H1 (cell line): ENCODE measurements around the gene NKAIN2. TPM values are rescaled to one million over a fixed set of nuclear protein-coding genes. Genes with fewer than 3 reads are reported as not detected.

Experiments used
- CTCF ChIA-PET: fragments of 300-600 bp; sonication (Branson Sonifier 250); formaldehyde crosslinking; loops from one replicate; lab custom pipeline; 2021; ENCODE audit not compliant: partially characterized antibody; lab: Charles Lee
- POLR2A ChIA-PET: fragments of 300-600 bp; sonication (Branson Sonifier 250); formaldehyde crosslinking; loops from one replicate; lab custom pipeline; 2021; ENCODE audit warnings: inconsistent platforms; ENCODE audit not compliant: partially characterized antibody; lab: Charles Lee
- DNase-seq, 2 experiments: peaks; one replicate each; pipeline versions ENCODE4 v3.0.0 to v3.0.0-alpha.2; 2010 to 2022; ENCODE audit warnings: low spot score in 2 of 2, low read depth in 1 of 2, mixed read lengths in 1 of 2
- FAIRE-seq: peaks from 2 replicates; lab custom pipeline; 2011; peaks lifted over from hg19 to GRCh38; lab: Jason Lieb, UNC
- H2AFZ ChIP-seq: 2 replicates; pipeline ENCODE4 v1.8.1; 2012; ENCODE audit warnings: low read length, inconsistent platforms
- H2AK5ac ChIP-seq: 2 replicates; pipeline ENCODE4 v1.6.1; 2013; ENCODE audit warnings: low read depth, low read length
- H2BK120ac ChIP-seq: replicated peaks from 2 replicates; pipeline ENCODE3; 2013; ENCODE audit warnings: low read depth, low read length, inconsistent platforms
- H2BK12ac ChIP-seq: 2 replicates; pipeline ENCODE4 v1.6.1; 2013; ENCODE audit warnings: low read depth, low read length
- H2BK15ac ChIP-seq: 2 replicates; pipeline ENCODE4 v1.6.1; 2013; ENCODE audit warnings: low read length
- H2BK20ac ChIP-seq: 2 replicates; pipeline ENCODE4 v1.6.1; 2013; ENCODE audit warnings: low read length
- H2BK5ac ChIP-seq: 2 replicates; pipeline ENCODE4 v1.6.1; 2013; ENCODE audit warnings: low read depth, low read length
- H3K14ac ChIP-seq: 2 replicates; pipeline ENCODE4 v1.6.1; 2013; ENCODE audit warnings: inconsistent platforms; ENCODE audit not compliant: insufficient read length
- H3K18ac ChIP-seq: 2 replicates; pipeline ENCODE4 v1.6.1; 2013; ENCODE audit warnings: low read length; ENCODE audit errors: extremely low read depth
- H3K23ac ChIP-seq: 2 replicates; pipeline ENCODE4 v1.6.1; 2013; ENCODE audit warnings: inconsistent platforms; ENCODE audit not compliant: insufficient read length
- H3K23me2 ChIP-seq: 2 replicates; pipeline ENCODE4 v1.6.1; 2013; ENCODE audit warnings: low read depth, low read length
- H3K27ac ChIP-seq: 2 replicates; pipeline ENCODE4 v1.6.1; 2011; ENCODE audit warnings: low read depth, low read length, inconsistent platforms
- H3K27me3 ChIP-seq, 4 experiments: replicated peaks in 1 of 4; 1 replicate in 1 of 4; 2 replicates in 3 of 4; pipeline versions ENCODE4 v1.6.1 to v1.8.1; 2011 to 2013; ENCODE audit warnings: low read length in 3 of 4, mild to moderate bottlenecking in 3 of 4, inconsistent platforms in 2 of 4, mixed read lengths in 2 of 4, moderate library complexity in 1 of 4; ENCODE audit not compliant: control insufficient read depth in 3 of 4, insufficient read depth in 3 of 4; ENCODE audit errors: extremely low read depth in 1 of 4
- H3K36me3 ChIP-seq, 4 experiments: 2 replicates each; pipeline versions ENCODE4 v1.6.1 to v1.8.1; 2011 to 2013; ENCODE audit warnings: mild to moderate bottlenecking in 4 of 4, low read length in 3 of 4, moderate library complexity in 2 of 4, control low read depth in 1 of 4, inconsistent platforms in 1 of 4; ENCODE audit not compliant: insufficient read depth in 4 of 4, control insufficient read depth in 2 of 4
- H3K4ac ChIP-seq: replicated peaks from 2 replicates; pipeline ENCODE3; 2013; ENCODE audit warnings: low read length, low read depth, mixed read lengths, inconsistent platforms; ENCODE audit not compliant: insufficient read length
- H3K4me1 ChIP-seq, 4 experiments: replicated peaks in 1 of 4; 1 replicate in 1 of 4; 2 replicates in 3 of 4; pipeline versions ENCODE4 v1.6.1 to v1.8.1; 2011 to 2013; ENCODE audit warnings: low read length in 3 of 4, inconsistent platforms in 2 of 4, mixed read lengths in 1 of 4; ENCODE audit not compliant: insufficient read depth in 4 of 4, control insufficient read depth in 3 of 4
- H3K4me2 ChIP-seq, 2 experiments: 2 replicates each; pipeline versions ENCODE4 v1.6.1 to v1.8.1; 2011 to 2013; ENCODE audit warnings: low read depth in 2 of 2, low read length in 2 of 2, control low read depth in 1 of 2, inconsistent platforms in 1 of 2, mild to moderate bottlenecking in 1 of 2; ENCODE audit not compliant: insufficient read depth in 1 of 2
- H3K4me3 ChIP-seq, 4 experiments: fragments of 200-600, 300-600 bp in 1 of 4; sonication (generic), shearing (Covaris generic), sonication (Bioruptor Twin) in 1 of 4; 2 replicates each; pipeline versions ENCODE4 v1.5.1 to v1.8.1; 2011 to 2016; ENCODE audit warnings: low read length in 4 of 4, low read depth in 3 of 4, control low read depth in 2 of 4, inconsistent platforms in 2 of 4, mild to moderate bottlenecking in 2 of 4, mixed read lengths in 1 of 4, moderate library complexity in 1 of 4; ENCODE audit not compliant: insufficient read depth in 2 of 4; ENCODE audit errors: extremely low read depth in 1 of 4
- H3K56ac ChIP-seq: replicated peaks from 2 replicates; pipeline ENCODE3; 2013; ENCODE audit warnings: low read depth, mild to moderate bottlenecking, mixed read lengths, low read length, inconsistent platforms; ENCODE audit not compliant: insufficient read length
- H3K79me1 ChIP-seq: 2 replicates; pipeline ENCODE4 v1.6.1; 2013; ENCODE audit warnings: low read depth, low read length, control low read depth
- H3K79me2 ChIP-seq, 2 experiments: 2 replicates each; pipeline versions ENCODE4 v1.6.1 to v1.8.1; 2012 to 2013; ENCODE audit warnings: low read length in 2 of 2, mild to moderate bottlenecking in 2 of 2, inconsistent platforms in 1 of 2; ENCODE audit not compliant: insufficient read depth in 2 of 2, control insufficient read depth in 1 of 2
- H3K9ac ChIP-seq, 4 experiments: replicated peaks in 1 of 4; 1 replicate in 1 of 4; 2 replicates in 3 of 4; pipeline versions ENCODE4 v1.6.1 to v1.8.1; 2011 to 2013; ENCODE audit warnings: low read depth in 3 of 4, low read length in 3 of 4, control low read depth in 2 of 4, mild to moderate bottlenecking in 2 of 4, moderate library complexity in 2 of 4, inconsistent platforms in 1 of 4; ENCODE audit errors: extremely low read depth in 1 of 4
- H3K9me3 ChIP-seq, 2 experiments: 2 replicates each; pipeline versions ENCODE4 v1.6.1 to v1.8.1; 2012 to 2013; ENCODE audit warnings: mild to moderate bottlenecking in 2 of 2, moderate library complexity in 2 of 2, control low read depth in 1 of 2, inconsistent platforms in 1 of 2, low read depth in 1 of 2, low read length in 1 of 2, mixed read lengths in 1 of 2; ENCODE audit not compliant: insufficient read depth in 2 of 2
- H4K20me1 ChIP-seq, 2 experiments: replicated peaks in 1 of 2; 2 replicates each; pipeline versions ENCODE3 to v1.8.1; 2011 to 2013; ENCODE audit warnings: inconsistent platforms in 2 of 2, low read length in 2 of 2, mild to moderate bottlenecking in 1 of 2; ENCODE audit not compliant: insufficient read depth in 2 of 2, control insufficient read depth in 1 of 2
- H4K5ac ChIP-seq: 2 replicates; pipeline ENCODE4 v1.6.1; 2013; ENCODE audit warnings: low read length, low read depth, mixed read lengths, inconsistent platforms; ENCODE audit not compliant: insufficient read length
- H4K8ac ChIP-seq: 2 replicates; pipeline ENCODE4 v1.8.0; 2013; ENCODE audit warnings: mild to moderate bottlenecking, moderate library complexity, low read length, inconsistent platforms; ENCODE audit not compliant: insufficient read depth; ENCODE audit errors: extremely low read depth
- H4K91ac ChIP-seq: replicated peaks from 2 replicates; pipeline ENCODE3; 2013; ENCODE audit warnings: low read length, mixed read lengths, inconsistent platforms; ENCODE audit not compliant: insufficient read length
- ATF2 ChIP-seq: IDR thresholded peaks from 2 replicates; pipeline ENCODE4 v1.6.1; 2012; ENCODE audit warnings: low read length, inconsistent platforms
- BCL11A ChIP-seq, 2 experiments: IDR thresholded peaks; one replicate each; pipeline ENCODE4 v1.6.1; 2011; ENCODE audit warnings: low read depth in 2 of 2, low read length in 2 of 2, mild to moderate bottlenecking in 2 of 2
- CEBPB ChIP-seq: IDR thresholded peaks from 2 replicates; pipeline ENCODE4 v1.6.1; 2012; ENCODE audit warnings: low read depth, low read length
- EGR1 ChIP-seq: IDR thresholded peaks from 2 replicates; pipeline ENCODE4 v1.6.1; 2011; ENCODE audit warnings: low read depth, low read length, borderline replicate concordance
- FOSL1 ChIP-seq: IDR thresholded peaks from 2 replicates; pipeline ENCODE4 v1.6.1; 2011; ENCODE audit warnings: mild to moderate bottlenecking, low read depth, low read length, moderate library complexity; ENCODE audit not compliant: insufficient read depth
- JUN ChIP-seq: IDR thresholded peaks from 2 replicates; pipeline ENCODE4 v1.6.1; 2011; ENCODE audit warnings: low read depth, mild to moderate bottlenecking, improper control_type of control experiment, low read length
- MAX ChIP-seq: IDR thresholded peaks from 2 replicates; pipeline ENCODE4 v1.6.1; 2012; ENCODE audit warnings: inconsistent platforms
- NANOG ChIP-seq: IDR thresholded peaks from 2 replicates; pipeline ENCODE4 v1.6.1; 2011; ENCODE audit warnings: low read length, low read depth, mild to moderate bottlenecking, inconsistent platforms; ENCODE audit not compliant: insufficient read depth, poor library complexity, severe bottlenecking
- RFX5 ChIP-seq: IDR thresholded peaks from 2 replicates; pipeline ENCODE4 v1.6.1; 2011; ENCODE audit warnings: low read depth, low read length, improper control_type of control experiment, borderline replicate concordance
- SIRT6 ChIP-seq: IDR thresholded peaks from one replicate; pipeline ENCODE4 v1.7.1; 2012; ENCODE audit warnings: low read length, inconsistent platforms
- SUZ12 ChIP-seq: fragments of 200-600 bp; sonication (generic); IDR thresholded peaks from 2 replicates; pipeline ENCODE4 v1.6.1; 2012; ENCODE audit warnings: mild to moderate bottlenecking, inconsistent platforms, low read length, moderate library complexity, mixed read lengths
- TCF12 ChIP-seq: IDR thresholded peaks from 2 replicates; pipeline ENCODE4 v1.6.1; 2011; ENCODE audit warnings: low read depth, mild to moderate bottlenecking, low read length
- YY1 ChIP-seq: IDR thresholded peaks from 2 replicates; pipeline ENCODE4 v1.6.1; 2011; ENCODE audit warnings: low read depth, mild to moderate bottlenecking, low read length
- WGBS, 2 experiments: shearing (Covaris generic) in 1 of 2; methylation state at CpG; one replicate each; pipeline versions ENCODE4 v1.1.6 to v1.1.7; 2013 to 2015; ENCODE audit warnings: low lambda C conversion rate in 2 of 2, mixed read lengths in 2 of 2, inconsistent platforms in 1 of 2, low coverage in 1 of 2, missing lambda C conversion rate in 1 of 2; ENCODE audit not compliant: insufficient replicate concordance in 2 of 2, insufficient coverage in 1 of 2, insufficient read length in 1 of 2; ENCODE audit errors: extremely low coverage in 1 of 2, missing lambda C conversion rate in 1 of 2; 5-methylcytosine and 5-hydroxymethylcytosine counted together
- polyA plus RNA-seq, 7 experiments: library from polyadenylated mRNA; depleted of rRNA in 3 of 7; stranded (reverse) in 5 of 7; unstranded in 2 of 7; fragments of >200 nt in 5 of 7; fragments of 200-250 nt in 2 of 7; gene quantifications; 1 replicate in 5 of 7; 2 replicates in 1 of 7; 4 replicates in 1 of 7; pipeline versions ENCODE4 v1.2.1 to v1.2.3, GENCODE V29; 2011 to 2013; ENCODE audit warnings: missing spikeins in 2 of 7, mixed read lengths in 2 of 7
- total RNA-seq: library from RNA; stranded (reverse); fragmentation: NEBNext Ultra II Directional; extraction: Animal tissue kit (Norgen Biotek cat#: 25700); gene quantifications from 2 replicates; pipeline ENCODE4 v1.2.1, GENCODE V29; 2021

Gene NKAIN2
- total and polyA plus RNA-seq, 2 of the 8 experiments (the other 6 are each of a cell fraction or from before 2014, with no cell fraction given): 0.20 to 0.34 TPM

- Histone ChIP-seq H3K79me1 (no peaks in the 10 kb centered on the region), H2BK120ac (no peak overlapping the region), H3K79me2 (no peaks in the 10 kb centered on the region), H3K27ac (no peak overlapping the region), H3K4me2 (no peak overlapping the region), H3K9ac (no peak overlapping the region), H3K18ac (no peak overlapping the region), H2AFZ (no peak overlapping the region), H3K36me3 (no peaks in the 10 kb centered on the region), H3K4me3 (no peak overlapping the region), H3K23ac (no peak overlapping the region), H3K23me2 (no peaks in the 10 kb centered on the region), H4K20me1 (no peaks in the 10 kb centered on the region), H3K9me3 (no peaks in the 10 kb centered on the region), H4K8ac (no peak overlapping the region), H4K91ac (no peak overlapping the region), H2BK20ac (no peak overlapping the region), H3K27me3 (peaks cover 0 to 3% (median 0%) of the 10 kb centered on the region in 4 experiments; a peak in 1 of 7 replicates), H2BK5ac (no peak overlapping the region), H3K56ac (no peak overlapping the region), H2AK5ac (no peak overlapping the region), H2BK12ac (no peak overlapping the region), H4K5ac (no peak overlapping the region), H3K4ac (no peak overlapping the region), H3K14ac (no peak overlapping the region), H3K4me1 (no peaks in the 10 kb centered on the region), H2BK15ac (no peak overlapping the region)
- ChIA-PET CTCF (interaction anchor here (1.3 kb wide), 1 partner anchor 8 kb away, joined by 7 read pairs; no protein-coding TSS in a partner anchor), POLR2A (no interaction called here)
- no peak for FAIRE-seq
- no peak for DNase-seq
- WGBS, 2 experiments: 87% methylated on average over 2 of the region's 2 CpGs; no CpG with 5 or more reads in 1 of the 2 experiments
- TF ChIP-seq EGR1 (no peak), CEBPB (no peak), NANOG (no peak), TCF12 (no peak), ATF2 (no peak), RFX5 (no peak), MAX (no peak), YY1 (no peak), FOSL1 (no peak), JUN (no peak), SIRT6 (no peak), SUZ12 (no peak), BCL11A (IDR thresholded peaks at IDR 0.05; ENCODE audit: low read depth in 2 of 2, low read length in 2 of 2) (no peak)
Measured at GRCh38 chr6:123794190-123794589, 9.5 kb upstream of the NKAIN2 start.
